ENCODE results near the gene EXD3.
A peak's percentile ranks its signal among the peaks of the same experiment; 100 is the strongest.

The EXD3 gene

DNA sequence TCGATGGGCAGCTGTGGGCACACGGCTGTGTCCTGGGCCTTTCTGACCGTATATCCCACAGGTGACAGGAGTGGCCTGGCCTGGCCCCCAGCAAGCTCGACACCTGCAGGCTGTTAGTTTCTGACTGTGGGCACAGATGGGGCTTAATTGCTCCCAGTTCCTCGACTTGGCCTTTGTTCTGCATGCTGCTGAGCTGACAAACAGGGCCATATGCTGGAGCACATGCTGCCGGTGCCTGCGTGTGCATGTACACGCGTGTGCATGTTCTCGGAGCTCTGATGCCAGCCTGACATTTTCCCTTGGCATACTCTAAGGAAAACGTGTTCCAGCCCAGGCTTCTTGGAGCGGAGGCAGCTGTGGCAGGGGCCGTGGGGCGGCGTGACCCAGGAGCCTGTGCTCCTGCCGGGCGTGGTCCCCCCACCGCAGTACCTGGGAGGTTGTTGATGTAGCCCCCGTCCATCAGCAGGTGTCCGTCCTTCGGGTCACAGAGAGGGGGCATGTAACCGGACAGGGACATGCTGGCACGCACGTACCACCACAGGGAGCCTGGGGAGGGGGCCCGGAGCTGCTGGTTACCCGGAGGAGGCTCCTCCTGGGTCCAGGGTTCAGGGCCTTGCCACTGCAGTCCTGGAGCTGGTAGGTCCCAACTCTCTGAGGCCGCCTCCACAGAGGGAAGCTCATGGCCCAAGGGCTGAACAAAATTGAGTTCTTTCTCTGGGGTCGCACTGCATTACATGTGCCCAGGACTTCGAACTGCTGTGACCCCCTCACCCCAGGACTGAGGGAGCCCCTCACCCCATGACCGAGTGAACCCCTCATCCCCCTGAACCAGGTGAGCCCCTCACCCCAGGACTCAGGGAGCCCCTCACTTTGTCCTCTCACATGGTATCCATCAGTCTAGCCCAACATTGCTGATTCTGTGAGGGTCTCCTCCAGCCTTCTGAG, 40.3 kb upstream of the EXD3 start:
- DNase-seq (ENCODE audit: low read depth), result no peak
- Histone ChIP-seq H3K9ac (ENCODE audit: low read length) (no peak overlapping the region), H3K36me3 (ENCODE audit: control insufficient read depth, insufficient read depth, low read length, severe bottlenecking) (peaks cover 8% of the 10 kb centered on the region), H3K4me3 (ENCODE audit: low read length) (no peak overlapping the region), H3K27me3 (replicated peaks; ENCODE audit: control insufficient read depth, insufficient read depth, low read length) (no peaks in the 10 kb centered on the region), H3K9me3 (ENCODE audit: control insufficient read depth, low read length) (no peaks in the 10 kb centered on the region), H3K4me1 (ENCODE audit: control insufficient read depth, insufficient read depth, low read length) (peaks cover 4% of the 10 kb centered on the region)

DNA sequence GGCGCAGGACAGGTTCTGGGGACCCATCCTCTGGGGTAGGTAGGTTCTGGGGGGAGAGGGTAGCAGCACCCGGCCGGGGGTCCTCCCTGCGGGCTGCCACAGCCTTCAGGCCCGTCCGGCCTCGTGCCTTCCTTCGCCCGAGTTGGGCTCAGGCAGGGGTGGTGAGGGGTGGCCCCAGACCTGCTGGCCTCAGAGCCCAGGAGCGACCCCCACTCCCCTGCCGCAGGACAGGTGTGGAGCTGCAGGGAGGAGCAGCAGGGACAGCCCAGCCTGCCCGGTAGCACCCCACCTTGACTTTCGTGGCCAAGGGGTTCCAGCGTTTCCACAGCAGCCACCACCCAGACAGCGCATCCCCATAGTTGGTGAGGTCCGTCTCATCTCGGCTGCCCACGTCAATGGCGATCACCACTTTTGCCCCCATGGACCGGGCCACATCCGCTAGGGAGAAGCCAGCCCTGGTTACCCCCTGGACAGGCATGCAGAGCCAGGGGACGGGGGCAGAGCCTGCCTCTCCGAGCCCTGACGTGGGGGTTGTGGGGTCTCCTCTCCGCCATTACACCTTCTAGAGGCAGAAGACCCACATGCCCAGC, 39.5 kb upstream of the EXD3 start:
- peaks cover 9% of the 10 kb centered on the region for H3K36me3 ChIP-seq (ENCODE audit: control insufficient read depth, insufficient read depth, low read length, severe bottlenecking)
- no peak for DNase-seq (ENCODE audit: low read depth)
- H3K27me3 ChIP-seq (replicated peaks; ENCODE audit: control insufficient read depth, insufficient read depth, low read length), result no peaks in the 10 kb centered on the region
- no peak overlapping the region for H3K4me3 ChIP-seq (ENCODE audit: low read length)
- no peaks in the 10 kb centered on the region for H3K9me3 ChIP-seq (ENCODE audit: control insufficient read depth, low read length)
- H3K4me1 ChIP-seq (ENCODE audit: control insufficient read depth, insufficient read depth, low read length), result peaks cover 4% of the 10 kb centered on the region
- H3K9ac ChIP-seq (ENCODE audit: low read length), result no peak overlapping the region

DNA sequence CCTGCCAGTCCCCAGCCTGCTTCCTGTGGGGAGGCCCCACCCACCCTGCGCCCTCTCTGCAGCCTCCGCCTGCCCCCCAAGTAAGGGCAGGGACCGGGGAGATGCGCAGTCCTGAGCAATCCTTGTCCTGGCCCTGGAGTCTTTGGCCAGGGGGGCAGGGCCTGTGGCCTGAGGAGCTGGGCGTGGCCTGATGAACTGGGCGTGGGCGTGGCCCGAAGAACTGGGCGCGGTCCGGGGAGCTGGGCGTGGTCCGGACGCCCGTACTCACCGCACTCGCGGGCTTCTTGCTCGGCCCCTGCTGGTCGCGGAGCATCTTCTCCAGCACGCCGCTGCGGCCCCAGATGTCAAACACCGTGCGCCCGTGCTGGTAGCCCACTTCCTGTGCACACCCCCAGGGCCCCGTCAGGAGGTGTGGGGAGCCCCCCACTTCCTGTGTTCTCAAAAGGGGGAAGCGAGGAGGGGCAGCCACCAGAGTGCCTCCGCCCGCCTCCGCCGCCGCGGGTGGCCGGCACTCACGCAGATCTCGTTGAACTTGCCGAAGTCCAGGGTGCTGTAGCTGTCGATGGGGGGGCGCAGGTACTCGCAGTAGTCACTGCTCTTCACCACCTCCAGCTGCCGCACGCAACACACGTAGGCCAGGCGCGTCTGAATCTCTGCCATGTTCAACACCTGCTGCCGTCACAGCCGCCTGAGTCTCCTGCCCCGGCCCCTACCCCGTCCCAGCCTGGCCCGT, 38.9 kb upstream of the EXD3 start:
- Histone ChIP-seq H3K4me1 (ENCODE audit: control insufficient read depth, insufficient read depth, low read length) (peaks cover 8% of the 10 kb centered on the region), H3K9me3 (ENCODE audit: control insufficient read depth, low read length) (no peaks in the 10 kb centered on the region), H3K36me3 (ENCODE audit: control insufficient read depth, insufficient read depth, low read length, severe bottlenecking) (peaks cover 13% of the 10 kb centered on the region), H3K27me3 (replicated peaks; ENCODE audit: control insufficient read depth, insufficient read depth, low read length) (no peaks in the 10 kb centered on the region), H3K9ac (ENCODE audit: low read length) (no peak overlapping the region), H3K4me3 (ENCODE audit: low read length) (no peak overlapping the region)
- peak; percentile 54 for DNase-seq (ENCODE audit: low read depth)

DNA sequence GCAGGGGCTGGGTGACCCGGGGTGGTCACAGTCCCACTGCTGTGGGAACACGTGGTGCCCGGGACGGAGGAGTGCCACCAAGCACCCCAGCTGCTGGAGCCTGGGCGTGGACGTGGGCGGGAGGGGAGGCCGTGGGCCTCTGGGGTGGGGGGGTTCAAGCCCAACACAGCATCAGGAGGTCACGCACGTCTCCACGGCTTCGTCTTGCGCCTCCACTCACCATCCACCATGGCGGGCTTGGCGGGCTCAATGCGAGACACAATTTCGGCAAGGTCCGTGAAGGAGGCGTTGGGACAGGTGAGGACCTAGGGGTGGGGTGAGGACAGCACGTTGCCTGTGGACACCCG, 38.3 kb upstream of the EXD3 start:
- peaks cover 13% of the 10 kb centered on the region for H3K4me1 ChIP-seq (ENCODE audit: control insufficient read depth, insufficient read depth, low read length)
- no peaks in the 10 kb centered on the region for H3K9me3 ChIP-seq (ENCODE audit: control insufficient read depth, low read length)
- H3K9ac ChIP-seq (ENCODE audit: low read length), result no peak overlapping the region
- peaks cover 13% of the 10 kb centered on the region for H3K36me3 ChIP-seq (ENCODE audit: control insufficient read depth, insufficient read depth, low read length, severe bottlenecking)
- DNase-seq (ENCODE audit: low read depth), result no peak
- no peak overlapping the region for H3K4me3 ChIP-seq (ENCODE audit: low read length)
- H3K27me3 ChIP-seq (replicated peaks; ENCODE audit: control insufficient read depth, insufficient read depth, low read length), result no peaks in the 10 kb centered on the region

DNA sequence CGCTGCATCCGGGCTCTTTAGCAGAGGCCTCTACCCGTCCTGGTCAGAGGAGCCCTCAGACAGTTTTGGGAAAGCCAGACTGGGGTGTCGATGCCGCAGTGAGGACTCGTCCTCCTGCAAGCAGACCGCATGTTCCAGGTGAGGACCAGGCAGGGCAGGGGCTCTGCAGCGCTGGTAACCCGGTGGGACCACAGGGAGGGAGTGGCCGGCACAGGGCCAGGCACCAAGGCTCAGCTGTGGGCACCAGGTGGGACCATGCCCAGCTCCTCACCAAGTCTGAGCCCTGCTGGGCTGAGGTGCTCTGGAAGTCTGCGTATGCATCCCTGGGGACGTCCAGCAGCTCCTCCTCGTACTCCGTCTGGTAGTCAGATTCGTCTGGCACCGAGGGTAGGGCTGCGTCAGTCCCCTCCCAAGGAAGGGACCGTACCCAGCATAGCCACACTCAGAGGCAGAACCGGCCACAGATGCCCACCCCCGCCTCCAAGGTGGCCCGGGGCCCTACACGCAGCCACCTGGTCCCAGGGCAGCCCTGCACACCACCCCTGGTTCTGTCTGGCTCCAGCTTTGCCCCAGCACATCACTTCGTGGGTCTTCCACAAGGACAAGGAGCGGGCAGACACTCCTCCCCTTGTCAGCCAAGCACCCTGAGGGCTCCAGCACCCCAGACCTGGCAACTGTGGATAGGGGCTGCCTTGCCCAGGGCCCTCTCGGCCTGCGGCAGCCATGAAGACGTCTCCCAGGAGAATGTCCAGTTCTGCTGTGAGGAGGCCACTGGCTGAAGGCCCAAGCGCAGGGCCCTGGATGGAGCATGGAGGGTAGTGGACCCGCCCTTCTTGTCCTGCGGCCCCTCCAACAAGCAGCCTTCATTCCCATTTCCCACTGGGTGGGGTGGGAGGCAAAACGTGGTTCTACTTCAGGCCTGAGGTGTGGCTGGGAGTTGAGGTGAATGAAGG, 37.7 kb upstream of the EXD3 start:
- Histone ChIP-seq H3K4me1 (ENCODE audit: control insufficient read depth, insufficient read depth, low read length) (peaks cover 19% of the 10 kb centered on the region), H3K27me3 (replicated peaks; ENCODE audit: control insufficient read depth, insufficient read depth, low read length) (no peaks in the 10 kb centered on the region), H3K36me3 (ENCODE audit: control insufficient read depth, insufficient read depth, low read length, severe bottlenecking) (peaks cover 13% of the 10 kb centered on the region), H3K4me3 (ENCODE audit: low read length) (no peak overlapping the region), H3K9me3 (ENCODE audit: control insufficient read depth, low read length) (no peaks in the 10 kb centered on the region), H3K9ac (ENCODE audit: low read length) (no peak overlapping the region)
- DNase-seq (ENCODE audit: low read depth), result no peak

DNA sequence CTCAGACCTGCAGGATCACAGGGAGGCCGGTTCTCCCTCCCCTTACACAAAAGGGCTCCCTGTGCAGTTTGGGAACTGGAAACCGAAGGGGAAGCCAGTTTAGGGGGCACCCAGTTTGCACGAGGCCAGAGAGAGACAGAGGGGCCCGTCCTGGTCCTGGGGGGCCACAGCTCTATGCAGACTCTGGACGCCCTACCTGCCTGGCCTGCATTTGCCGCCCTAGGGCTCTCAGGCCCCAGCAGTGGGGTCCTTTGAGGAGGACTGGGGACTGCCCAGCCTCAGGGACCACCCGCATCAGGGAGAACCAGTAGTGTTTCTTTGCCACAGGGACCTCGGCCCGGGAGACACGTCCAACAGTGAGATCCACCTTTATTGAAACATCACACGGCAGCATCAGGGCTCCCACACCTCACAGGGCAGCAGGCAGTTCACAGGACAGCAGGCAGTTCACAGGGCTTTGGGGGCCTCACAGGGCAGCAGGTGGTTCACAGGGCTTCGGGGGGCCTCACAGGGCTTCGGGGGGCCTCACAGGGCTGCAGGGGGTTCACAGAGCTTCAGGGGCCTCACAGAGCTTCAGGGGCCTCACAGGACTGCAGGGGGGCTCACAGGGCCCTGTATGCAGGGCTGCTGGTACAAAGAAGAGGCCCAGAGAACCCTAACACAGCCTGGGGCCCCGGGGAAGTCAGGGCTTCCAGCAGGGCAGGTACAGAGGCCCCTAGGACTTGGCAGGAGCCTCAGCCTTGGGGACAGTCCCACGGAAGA, 36.8 kb upstream of the EXD3 start:
- Histone ChIP-seq H3K4me3 (ENCODE audit: low read length) (peak overlapping the region; percentile 73), H3K4me1 (ENCODE audit: control insufficient read depth, insufficient read depth, low read length) (peaks cover 23% of the 10 kb centered on the region), H3K27me3 (replicated peaks; ENCODE audit: control insufficient read depth, insufficient read depth, low read length) (no peaks in the 10 kb centered on the region), H3K36me3 (ENCODE audit: control insufficient read depth, insufficient read depth, low read length, severe bottlenecking) (peaks cover 13% of the 10 kb centered on the region), H3K9ac (ENCODE audit: low read length) (peak overlapping the region; percentile 79), H3K9me3 (ENCODE audit: control insufficient read depth, low read length) (no peaks in the 10 kb centered on the region)
- no peak for DNase-seq (ENCODE audit: low read depth)

DNA sequence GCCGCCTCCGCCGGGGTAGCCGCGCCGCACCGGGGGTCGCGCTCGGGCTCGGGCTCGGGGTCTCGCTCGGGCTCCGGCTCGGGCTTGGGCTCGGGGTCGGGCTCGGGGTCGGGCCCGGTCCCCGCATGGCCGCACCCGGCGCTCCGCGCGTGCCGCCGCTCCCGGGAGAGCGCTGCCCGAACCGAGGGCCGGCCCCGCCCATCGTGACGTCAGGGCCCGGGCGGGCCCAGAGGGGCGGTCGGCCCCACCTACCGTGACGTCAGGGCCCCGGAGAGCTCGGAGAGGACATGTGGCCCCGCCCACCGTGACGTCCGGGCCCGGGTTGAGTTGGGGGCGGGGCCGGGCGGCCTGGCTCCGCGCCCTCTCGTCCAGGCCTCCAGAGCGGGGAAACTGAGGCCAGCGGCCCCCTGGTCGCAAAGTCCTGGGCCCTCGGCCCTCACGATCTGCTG, 36.2 kb upstream of the EXD3 start, which contains the start of gene NSMF:
TSS of gene NSMF (minus strand) at position 183 of the 449 bp plus-strand sequence. CDS start 232 bp downstream, outside the sequence.
- Histone ChIP-seq H3K4me3 (ENCODE audit: low read length) (peak within 1 kb of the TSS; percentile 79), H3K9me3 (ENCODE audit: control insufficient read depth, low read length) (no peaks in the 10 kb centered on the region), H3K9ac (ENCODE audit: low read length) (peak within 1 kb of the TSS; percentile 89), H3K36me3 (ENCODE audit: control insufficient read depth, insufficient read depth, low read length, severe bottlenecking) (peaks cover 13% of the 10 kb centered on the region), H3K27me3 (replicated peaks; ENCODE audit: control insufficient read depth, insufficient read depth, low read length) (no peaks in the 10 kb centered on the region), H3K4me1 (ENCODE audit: control insufficient read depth, insufficient read depth, low read length) (peaks cover 29% of the 10 kb centered on the region)
- DNase-seq (ENCODE audit: low read depth), result peak; percentile 99

DNA sequence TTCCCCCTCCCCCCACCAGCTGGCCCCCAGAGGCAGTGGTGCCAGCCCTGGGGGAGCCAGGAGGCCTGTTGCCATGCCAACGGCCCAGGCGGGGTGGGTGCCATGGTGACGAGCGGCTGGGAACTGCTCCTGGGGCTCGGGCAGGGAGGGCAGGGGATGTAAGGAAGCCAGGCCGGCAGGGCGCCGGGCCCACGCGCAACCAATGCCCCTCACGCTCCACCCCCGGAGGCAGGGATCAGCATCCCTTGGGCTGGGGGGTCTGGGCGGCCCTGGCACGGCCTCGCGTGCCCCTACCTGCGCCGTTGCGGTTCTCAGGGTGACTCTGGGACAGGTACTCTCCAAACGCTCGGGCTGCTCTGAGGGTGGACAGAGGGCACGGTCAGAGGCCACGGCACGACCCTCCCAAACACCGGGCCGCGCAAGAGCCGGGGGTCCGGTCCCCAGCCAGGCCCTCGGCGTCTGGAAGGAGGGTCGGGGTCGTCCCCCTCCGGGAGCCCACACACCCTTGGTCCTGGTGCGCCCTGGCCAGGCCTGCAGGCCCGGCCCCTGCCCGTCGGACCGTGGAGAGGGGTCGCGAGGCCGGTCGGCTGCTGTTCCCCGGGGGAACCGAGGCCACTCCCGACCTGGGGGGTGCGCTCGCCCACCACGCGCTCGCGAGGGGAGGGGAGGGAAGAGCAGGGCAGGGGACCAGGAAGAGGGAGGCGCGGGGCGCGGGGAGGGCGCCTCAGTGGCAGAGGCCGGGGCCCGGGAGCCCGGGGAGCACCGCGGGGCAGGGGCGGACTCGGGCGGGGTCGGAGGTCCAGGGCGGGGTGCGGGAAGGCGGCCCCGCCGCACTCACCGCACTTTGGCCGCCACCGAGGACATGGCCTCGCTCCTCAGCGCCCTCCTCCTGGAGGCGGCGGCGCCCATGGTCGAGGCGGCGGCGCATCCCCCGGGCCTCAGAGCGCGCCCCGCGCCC, 35.5 kb upstream of the EXD3 start:
- H3K4me3 ChIP-seq (ENCODE audit: low read length), result peak overlapping the region; percentile 79
- peak; percentile 57 for DNase-seq (ENCODE audit: low read depth)
- H3K36me3 ChIP-seq (ENCODE audit: control insufficient read depth, insufficient read depth, low read length, severe bottlenecking), result peaks cover 13% of the 10 kb centered on the region
- H3K27me3 ChIP-seq (replicated peaks; ENCODE audit: control insufficient read depth, insufficient read depth, low read length), result no peaks in the 10 kb centered on the region
- H3K9ac ChIP-seq (ENCODE audit: low read length), result peak overlapping the region; percentile 89
- no peaks in the 10 kb centered on the region for H3K9me3 ChIP-seq (ENCODE audit: control insufficient read depth, low read length)
- peaks cover 29% of the 10 kb centered on the region for H3K4me1 ChIP-seq (ENCODE audit: control insufficient read depth, insufficient read depth, low read length)

DNA sequence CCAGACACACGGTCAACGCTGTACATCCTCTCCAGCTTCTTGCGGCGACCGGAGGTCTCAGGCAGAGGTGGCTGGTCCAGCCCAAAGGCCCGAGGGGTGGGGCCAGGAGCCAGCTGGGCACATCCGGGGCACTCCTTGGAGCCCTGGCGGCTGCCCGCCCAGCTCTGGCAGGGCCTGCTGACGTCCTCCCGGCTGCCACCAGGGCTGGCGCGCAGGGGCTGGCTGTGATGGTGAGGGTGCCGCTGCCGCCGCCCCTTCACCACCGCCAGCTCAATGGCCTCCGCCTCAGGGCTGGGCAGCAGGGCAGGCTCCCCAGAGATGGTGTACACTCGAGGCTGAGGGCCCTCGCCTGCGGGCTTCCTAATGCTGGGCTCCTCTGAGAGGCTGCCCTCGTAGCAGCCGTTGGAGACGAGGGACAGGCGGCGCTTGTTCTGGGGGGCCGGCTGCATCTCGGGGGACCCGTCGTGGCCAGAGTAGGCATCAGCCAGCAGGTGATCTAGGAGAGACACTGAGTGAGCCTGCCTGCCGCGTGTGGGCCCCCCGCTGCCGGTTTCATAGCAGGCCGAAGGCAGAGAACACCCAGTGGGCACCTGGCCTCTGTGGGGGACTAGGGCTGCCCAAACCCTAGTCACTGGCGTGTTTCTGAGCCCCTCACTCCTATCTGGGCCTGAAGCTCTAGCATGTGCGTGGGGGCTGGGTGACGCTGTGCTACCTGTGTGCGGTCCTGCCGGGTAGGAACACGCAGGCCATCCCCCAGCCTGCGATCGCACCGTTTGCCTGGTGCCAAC, 34.6 kb upstream of the EXD3 start:
- Histone ChIP-seq H3K36me3 (ENCODE audit: control insufficient read depth, insufficient read depth, low read length, severe bottlenecking) (peaks cover 19% of the 10 kb centered on the region), H3K4me3 (ENCODE audit: low read length) (peak overlapping the region; percentile 79), H3K4me1 (ENCODE audit: control insufficient read depth, insufficient read depth, low read length) (peaks cover 29% of the 10 kb centered on the region), H3K27me3 (replicated peaks; ENCODE audit: control insufficient read depth, insufficient read depth, low read length) (no peaks in the 10 kb centered on the region), H3K9ac (ENCODE audit: low read length) (peak overlapping the region; percentile 89), H3K9me3 (ENCODE audit: control insufficient read depth, low read length) (no peaks in the 10 kb centered on the region)
- no peak for DNase-seq (ENCODE audit: low read depth)

Data from adipocyte (in vitro differentiated cells).